Nucleus accumbens (tissue), 56 donors: Measurements from ENCODE around the gene FMN2.
"Not testable (repeated sequence)": the region's sequence is repeated elsewhere in the genome, so short reads cannot be mapped to it uniquely, and the experiment has no call there.

Source experiments
- DNase-seq, 56 donors: peaks; one replicate each; lab custom pipeline; 2025; lab: John Stamatoyannopoulos, UW

The FMN2 gene

GRCh38 chr1:240407407-240407806 is 315.7 kb downstream of the FMN2 start:
- no peak for DNase-seq

- no peak for DNase-seq
Observed at GRCh38 chr1:240409615-240410014, 317.9 kb downstream of the FMN2 start.

- DNase-seq: no peak
Observed at GRCh38 chr1:240413732-240414131, 322.0 kb downstream of the FMN2 start.

GRCh38 chr1:240414237-240414636 is 322.6 kb downstream of the FMN2 start:
- DNase-seq: no peak

- DNase-seq: not testable (repeated sequence)
Observed at GRCh38 chr1:240415011-240415410, 323.3 kb downstream of the FMN2 start.

GRCh38 chr1:240415532-240415931 is 323.8 kb downstream of the FMN2 start:
- no peak for DNase-seq

GRCh38 chr1:240417317-240417716 is 325.6 kb downstream of the FMN2 start:
- DNase-seq: no peak

- DNase-seq: no peak
Observed at GRCh38 chr1:240420766-240421165, 329.1 kb downstream of the FMN2 start.

- no peak for DNase-seq
Observed at GRCh38 chr1:240423246-240423924, 331.7 kb downstream of the FMN2 start.

GRCh38 chr1:240424740-240425464 is 333.2 kb downstream of the FMN2 start:
- DNase-seq: no peak

- DNase-seq: no peak
Observed at GRCh38 chr1:240426051-240426450, 334.4 kb downstream of the FMN2 start.

- DNase-seq: no peak
Observed at GRCh38 chr1:240435996-240436566, 344.4 kb downstream of the FMN2 start.

GRCh38 chr1:240441669-240442068 is 350.0 kb downstream of the FMN2 start:
- DNase-seq: no peak

GRCh38 chr1:240445369-240445768 is 353.7 kb downstream of the FMN2 start:
- no peak for DNase-seq

- DNase-seq: no peak
Observed at GRCh38 chr1:240455228-240455821, 363.6 kb downstream of the FMN2 start.

- no peak for DNase-seq
Observed at GRCh38 chr1:240457203-240457602, 365.5 kb downstream of the FMN2 start.

- no peak for DNase-seq
Observed at GRCh38 chr1:240462277-240462676, 370.6 kb downstream of the FMN2 start.

- DNase-seq: no peak
Observed at GRCh38 chr1:240462766-240463395, 371.2 kb downstream of the FMN2 start.

GRCh38 chr1:240464099-240464498 is 372.4 kb downstream of the FMN2 start:
- no peak for DNase-seq

GRCh38 chr1:240465531-240465940 is 373.9 kb downstream of the FMN2 start:
- DNase-seq: no peak

GRCh38 chr1:240466509-240466908 is 374.8 kb downstream of the FMN2 start:
- no peak for DNase-seq
